ENCODE measurements around the gene KRT77. TPM values are rescaled to one million over a fixed set of nuclear protein-coding genes. Genes with fewer than 3 reads are reported as not detected.

Gene KRT77
- total and polyA plus RNA-seq, 7 donors, result 0.01 to 0.04 TPM; not detected in 5

DNA sequence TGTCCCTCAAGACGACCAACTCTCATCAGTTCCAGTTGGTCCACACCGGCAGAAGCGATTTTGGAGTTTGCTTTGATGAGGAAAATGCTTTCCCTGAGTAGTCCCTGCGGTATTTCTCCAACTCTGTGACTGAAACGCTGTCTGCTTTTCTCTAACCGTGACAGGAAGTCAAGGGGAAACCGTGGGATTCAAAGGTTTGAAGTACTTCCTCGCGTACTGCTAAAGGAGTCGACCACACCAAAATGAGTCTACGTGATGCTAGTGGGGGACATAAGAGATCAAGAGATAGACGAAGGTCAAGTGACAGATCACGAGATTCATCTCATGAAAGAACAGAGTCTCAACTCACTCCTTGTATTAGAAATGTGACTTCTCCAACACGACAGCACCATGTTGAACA, 45.3 kb upstream of the KRT77 start:
- Histone ChIP-seq H3K9me3 (no peaks in the 10 kb centered on the region), H3K27ac (no peak overlapping the region), H3K36me3 (ENCODE audit: insufficient read depth in 1 of 2, low read depth in 1 of 2) (no peaks in the 10 kb centered on the region), H3K4me1 (no peaks in the 10 kb centered on the region), H3K4me3 (no peak overlapping the region), H3K27me3 (ENCODE audit: insufficient read depth in 3 of 3, low read length in 2 of 3) (peaks cover 0 to 13% (median 2%) of the 10 kb centered on the region in 3 donors)
- DNase-seq, result no peak
- intact Hi-C loops (cut with DNase I), result no loop called here
- TF ChIP-seq, protein P1, sequence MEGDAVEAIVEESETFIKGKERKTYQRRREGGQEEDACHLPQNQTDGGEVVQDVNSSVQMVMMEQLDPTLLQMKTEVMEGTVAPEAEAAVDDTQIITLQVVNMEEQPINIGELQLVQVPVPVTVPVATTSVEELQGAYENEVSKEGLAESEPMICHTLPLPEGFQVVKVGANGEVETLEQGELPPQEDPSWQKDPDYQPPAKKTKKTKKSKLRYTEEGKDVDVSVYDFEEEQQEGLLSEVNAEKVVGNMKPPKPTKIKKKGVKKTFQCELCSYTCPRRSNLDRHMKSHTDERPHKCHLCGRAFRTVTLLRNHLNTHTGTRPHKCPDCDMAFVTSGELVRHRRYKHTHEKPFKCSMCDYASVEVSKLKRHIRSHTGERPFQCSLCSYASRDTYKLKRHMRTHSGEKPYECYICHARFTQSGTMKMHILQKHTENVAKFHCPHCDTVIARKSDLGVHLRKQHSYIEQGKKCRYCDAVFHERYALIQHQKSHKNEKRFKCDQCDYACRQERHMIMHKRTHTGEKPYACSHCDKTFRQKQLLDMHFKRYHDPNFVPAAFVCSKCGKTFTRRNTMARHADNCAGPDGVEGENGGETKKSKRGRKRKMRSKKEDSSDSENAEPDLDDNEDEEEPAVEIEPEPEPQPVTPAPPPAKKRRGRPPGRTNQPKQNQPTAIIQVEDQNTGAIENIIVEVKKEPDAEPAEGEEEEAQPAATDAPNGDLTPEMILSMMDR (IDR thresholded peaks at IDR 0.05), result no peak
- ATAC-seq, result no peak
- WGBS, 3 donors, result 61 to 69% (median 66%) methylated on average over 14 of the region's 14 CpGs

DNA sequence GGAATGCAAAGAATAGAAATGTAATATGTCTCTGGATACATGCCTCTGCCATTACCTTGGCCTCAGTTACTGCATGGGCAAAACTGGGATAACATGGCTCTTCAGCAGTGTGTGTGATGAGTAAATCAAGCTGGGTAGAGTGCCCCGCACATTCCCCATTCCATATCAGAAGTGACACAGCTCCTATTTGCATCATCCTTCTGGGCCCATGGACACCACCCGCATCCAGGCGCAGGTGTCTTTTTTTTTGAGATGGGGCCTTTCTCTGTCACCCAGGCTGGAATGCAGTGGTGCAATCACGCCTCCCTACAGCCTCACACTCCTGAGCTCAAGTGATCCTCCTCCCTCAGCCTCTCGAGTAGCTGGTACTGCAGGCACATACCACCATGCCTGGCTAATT, 42.2 kb upstream of the KRT77 start:
- H3K4me1 ChIP-seq, result no peaks in the 10 kb centered on the region
- WGBS, 3 donors, result 73 to 84% (median 74%) methylated on average over 5 of the region's 5 CpGs
- intact Hi-C loops (cut with DNase I), result no loop called here
- H3K36me3 ChIP-seq (ENCODE audit: insufficient read depth in 1 of 2, low read depth in 1 of 2), result no peaks in the 10 kb centered on the region
- DNase-seq (no peak), ATAC-seq (no peak)
- no peak overlapping the region for H3K27ac ChIP-seq
- H3K4me3 ChIP-seq, result no peak overlapping the region
- H3K27me3 ChIP-seq (ENCODE audit: insufficient read depth in 3 of 3, low read length in 2 of 3), result peaks cover 0 to 10% (median 2%) of the 10 kb centered on the region in 3 donors
- H3K9me3 ChIP-seq, result no peaks in the 10 kb centered on the region
- TF ChIP-seq, protein P1 (IDR thresholded peaks at IDR 0.05), result no peak

DNA sequence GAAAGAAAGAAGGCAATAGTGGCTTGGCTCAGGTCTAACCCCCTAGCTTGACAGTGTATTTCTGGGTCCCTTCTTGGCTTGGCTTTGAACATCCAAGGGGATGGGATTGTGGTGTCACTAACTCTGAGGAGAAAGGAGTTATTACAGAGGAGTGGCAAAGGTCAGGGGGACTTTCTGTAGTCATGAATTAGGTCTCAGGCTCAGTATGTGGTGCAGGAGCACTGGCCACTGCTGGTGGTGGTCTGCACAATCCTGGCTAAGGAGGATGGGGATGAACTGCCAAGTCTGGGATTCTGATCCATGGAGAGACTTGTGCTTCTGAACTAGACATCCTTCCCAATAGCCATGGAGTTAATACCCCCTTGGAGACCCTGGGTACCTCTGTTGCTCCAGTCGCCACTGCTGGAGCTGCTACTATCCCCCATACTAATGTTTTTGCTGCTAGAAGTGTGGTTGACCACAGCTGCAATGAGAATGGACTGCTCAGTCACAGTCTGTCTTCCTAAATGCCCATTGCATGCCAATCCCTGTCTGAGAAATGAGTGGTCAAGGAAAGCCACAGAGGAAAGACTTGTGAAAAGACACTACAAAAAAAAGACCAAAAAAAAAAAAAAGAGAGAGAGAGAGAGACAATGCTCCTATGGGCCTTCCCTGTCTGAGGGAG, 41.3 kb upstream of the KRT77 start:
- Histone ChIP-seq H3K36me3 (ENCODE audit: insufficient read depth in 1 of 2, low read depth in 1 of 2) (no peaks in the 10 kb centered on the region), H3K4me3 (no peak overlapping the region), H3K9me3 (no peaks in the 10 kb centered on the region), H3K27ac (no peak overlapping the region), H3K27me3 (ENCODE audit: insufficient read depth in 3 of 3, low read length in 2 of 3) (peaks cover 0 to 10% (median 2%) of the 10 kb centered on the region in 3 donors), H3K4me1 (no peaks in the 10 kb centered on the region)
- TF ChIP-seq, protein P1 (IDR thresholded peaks at IDR 0.05), result no peak
- WGBS, 3 donors, result 56 to 65% (median 59%) methylated on average over 1 of the region's 1 CpG
- DNase-seq, result no peak
- intact Hi-C loops (cut with DNase I), result no loop called here
- ATAC-seq, result no peak

- Histone ChIP-seq H3K4me1 (no peaks in the 10 kb centered on the region), H3K27ac (no peak overlapping the region), H3K36me3 (ENCODE audit: insufficient read depth in 1 of 2, low read depth in 1 of 2) (no peaks in the 10 kb centered on the region), H3K4me3 (no peak overlapping the region), H3K9me3 (no peaks in the 10 kb centered on the region), H3K27me3 (ENCODE audit: insufficient read depth in 3 of 3, low read length in 2 of 3) (peaks cover 0 to 7% (median 2%) of the 10 kb centered on the region in 3 donors)
- intact Hi-C loops (cut with DNase I), result no loop called here
- no peak for DNase-seq
- WGBS, 3 donors, result 74 to 88% (median 77%) methylated on average over 3 of the region's 3 CpGs
- no peak for ATAC-seq
- TF ChIP-seq, protein P1 (IDR thresholded peaks at IDR 0.05), result no peak
Observed at GRCh38 chr12:52742822-52743457, 39.6 kb upstream of the KRT77 start.
